ENCODE measurements around the gene PLAAT2.

The PLAAT2 gene

GRCh38 chr11:63505857-63506528 lies 57.2 kb downstream of the PLAAT2 start, which contains the start of gene LGALS12:
Gene LGALS12, plus strand, starts transcription at chr11:63506084. Its CDS starts 375 bp downstream, at chr11:63506459.
- WGBS (ENCODE audit: insufficient coverage) = 2% methylated on average over 11 of the region's 15 CpGs
- peak; percentile 94 to 98 (median 98) for DNase-seq
- POLR2A ChIA-PET = interaction anchor here (0.8 to 1.1 kb wide), 3 partner anchors 15 to 30 kb away, joined by 3 to 6 read pairs (median 5); partner anchors contain the start of genes PLAAT4 and PLAAT5
- Histone ChIP-seq H3K9me3 (ENCODE audit: control extremely low read depth in 1 of 5, control insufficient read depth in 4 of 5, insufficient read depth in 2 of 5, low read depth in 1 of 5, low read length in 4 of 5) (no peaks in the 10 kb centered on the region), H3K4me3 (ENCODE audit: control insufficient read depth in 1 of 7, extremely low read depth in 1 of 7, insufficient read depth in 4 of 7, low read depth in 2 of 7, low read length in 6 of 7) (peak within 1 kb of the TSS in 5 of 7 experiments; percentile 15 to 57 (median 43)), H3K27ac (ENCODE audit: insufficient read depth in 1 of 2, low read depth in 1 of 2, low read length in 2 of 2, poor library complexity in 1 of 2, severe bottlenecking in 2 of 2) (no peak within 1 kb of the TSS), H3K4me1 (ENCODE audit: control extremely low read depth in 1 of 4, control insufficient read depth in 4 of 4, insufficient read depth in 4 of 4, low read length in 3 of 4) (peaks cover 19 to 65% (median 55%) of the 10 kb centered on the region in 4 experiments), H3K36me3 (ENCODE audit: control insufficient read depth in 4 of 4, insufficient read depth in 4 of 4, low read length in 3 of 4) (no peaks in the 10 kb centered on the region), H3K27me3 (replicated peaks in 2 of 5; ENCODE audit: control insufficient read depth in 4 of 5, insufficient read depth in 5 of 5, low read length in 4 of 5) (peaks cover 0 to 3% (median 0%) of the 10 kb centered on the region in 5 experiments)
- CTCF ChIA-PET = interaction anchor here (0.6 to 12.9 kb wide), 7 partner anchors 10 to 90 kb away, joined by 3 to 140 read pairs (median 3); partner anchors contain the start of genes PLAAT2, PLAAT4 and PLAAT5

- POLR2A ChIA-PET = interaction anchor here (0.8 to 1.1 kb wide), 2 partner anchors 14 to 31 kb away, joined by 3 to 6 read pairs; partner anchors contain the start of genes PLAAT4 and PLAAT5
- Histone ChIP-seq H3K9me3 (ENCODE audit: control extremely low read depth in 1 of 5, control insufficient read depth in 4 of 5, insufficient read depth in 2 of 5, low read depth in 1 of 5, low read length in 4 of 5) (peaks cover 0 to 7% (median 6%) of the 10 kb centered on the region in 5 experiments), H3K27ac (ENCODE audit: insufficient read depth in 1 of 2, low read depth in 1 of 2, low read length in 2 of 2, poor library complexity in 1 of 2, severe bottlenecking in 2 of 2) (no peak overlapping the region), H3K27me3 (replicated peaks in 2 of 5; ENCODE audit: control insufficient read depth in 4 of 5, insufficient read depth in 5 of 5, low read length in 4 of 5) (peaks cover 0 to 3% (median 0%) of the 10 kb centered on the region in 5 experiments), H3K4me3 (ENCODE audit: control insufficient read depth in 1 of 7, extremely low read depth in 1 of 7, insufficient read depth in 4 of 7, low read depth in 2 of 7, low read length in 6 of 7) (no peak overlapping the region), H3K4me1 (ENCODE audit: control extremely low read depth in 1 of 4, control insufficient read depth in 4 of 4, insufficient read depth in 4 of 4, low read length in 3 of 4) (peaks cover 17 to 57% (median 48%) of the 10 kb centered on the region in 4 experiments), H3K36me3 (ENCODE audit: control insufficient read depth in 4 of 4, insufficient read depth in 4 of 4, low read length in 3 of 4) (no peaks in the 10 kb centered on the region)
- DNase-seq = no peak
- CTCF ChIA-PET = interaction anchor here (0.6 to 12.9 kb wide), 7 partner anchors 11 to 47 kb away, joined by 3 to 140 read pairs (median 5); partner anchors contain the start of genes PLAAT4 and PLAAT5
- 31% methylated on average over 3 of the region's 4 CpGs for WGBS (ENCODE audit: insufficient coverage)
Measured at GRCh38 chr11:63504933-63505586, 58.1 kb downstream of the PLAAT2 start.

- DNase-seq = no peak
- ChIA-PET POLR2A (no interaction called here), CTCF (interaction anchor here (1.1 to 12.9 kb wide), 5 partner anchors 15 to 80 kb away, joined by 3 to 140 read pairs (median 5); partner anchors contain the start of genes PLAAT4 and PLAAT5)
- no peak overlapping the region for H3K27ac ChIP-seq (ENCODE audit: insufficient read depth in 1 of 2, low read depth in 1 of 2, low read length in 2 of 2, poor library complexity in 1 of 2, severe bottlenecking in 2 of 2)
- peaks cover 17 to 56% (median 48%) of the 10 kb centered on the region in 4 experiments for H3K4me1 ChIP-seq (ENCODE audit: control extremely low read depth in 1 of 4, control insufficient read depth in 4 of 4, insufficient read depth in 4 of 4, low read length in 3 of 4)
- H3K27me3 ChIP-seq (replicated peaks in 2 of 5; ENCODE audit: control insufficient read depth in 4 of 5, insufficient read depth in 5 of 5, low read length in 4 of 5) = peaks cover 0 to 3% (median 0%) of the 10 kb centered on the region in 5 experiments
- H3K4me3 ChIP-seq (ENCODE audit: control insufficient read depth in 1 of 7, extremely low read depth in 1 of 7, insufficient read depth in 4 of 7, low read depth in 2 of 7, low read length in 6 of 7) = no peak overlapping the region
- H3K36me3 ChIP-seq (ENCODE audit: control insufficient read depth in 4 of 4, insufficient read depth in 4 of 4, low read length in 3 of 4) = no peaks in the 10 kb centered on the region
- 83% methylated on average over 1 of the region's 1 CpG for WGBS (ENCODE audit: insufficient coverage)
- peaks cover 0 to 15% (median 9%) of the 10 kb centered on the region in 5 experiments for H3K9me3 ChIP-seq (ENCODE audit: control extremely low read depth in 1 of 5, control insufficient read depth in 4 of 5, insufficient read depth in 2 of 5, low read depth in 1 of 5, low read length in 4 of 5)
Measured at GRCh38 chr11:63504054-63504453, 59.1 kb downstream of the PLAAT2 start.

- ChIA-PET CTCF (interaction anchor here (1.1 to 12.9 kb wide), 3 partner anchors 23 to 80 kb away, joined by 3 to 140 read pairs (median 5); partner anchors contain the start of gene PLAAT4), POLR2A (no interaction called here)
- Histone ChIP-seq H3K4me1 (ENCODE audit: control extremely low read depth in 1 of 4, control insufficient read depth in 4 of 4, insufficient read depth in 4 of 4, low read length in 3 of 4) (peaks cover 17 to 50% (median 47%) of the 10 kb centered on the region in 4 experiments), H3K4me3 (ENCODE audit: control insufficient read depth in 1 of 7, extremely low read depth in 1 of 7, insufficient read depth in 4 of 7, low read depth in 2 of 7, low read length in 6 of 7) (no peak overlapping the region), H3K36me3 (ENCODE audit: control insufficient read depth in 4 of 4, insufficient read depth in 4 of 4, low read length in 3 of 4) (no peaks in the 10 kb centered on the region), H3K9me3 (ENCODE audit: control extremely low read depth in 1 of 5, control insufficient read depth in 4 of 5, insufficient read depth in 2 of 5, low read depth in 1 of 5, low read length in 4 of 5) (peaks cover 0 to 19% (median 9%) of the 10 kb centered on the region in 5 experiments), H3K27ac (ENCODE audit: insufficient read depth in 1 of 2, low read depth in 1 of 2, low read length in 2 of 2, poor library complexity in 1 of 2, severe bottlenecking in 2 of 2) (no peak overlapping the region), H3K27me3 (replicated peaks in 2 of 5; ENCODE audit: control insufficient read depth in 4 of 5, insufficient read depth in 5 of 5, low read length in 4 of 5) (peaks cover 0 to 3% (median 0%) of the 10 kb centered on the region in 5 experiments)
- DNase-seq = no peak
- WGBS (ENCODE audit: insufficient coverage) = 95% methylated on average over 3 of the region's 6 CpGs
Measured at GRCh38 chr11:63503492-63503891, 59.7 kb downstream of the PLAAT2 start.
